Trophoblast cell (in vitro differentiated cells and primary cell): ENCODE results near the gene TOR2A.

ENCODE experiments used
- DNase-seq, 2 donors: peaks; one replicate each; pipeline ENCODE4 v3.0.0-alpha.2; 2016
- H2AFZ ChIP-seq: 2 replicates; pipeline ENCODE4 v1.6.1; 2013; ENCODE audit warnings: low read length, moderate library complexity, mild to moderate bottlenecking; ENCODE audit not compliant: insufficient read depth, poor library complexity
- H2AK5ac ChIP-seq: 2 replicates; pipeline ENCODE4 v1.6.1; 2013; ENCODE audit warnings: mild to moderate bottlenecking, low read length
- H2BK120ac ChIP-seq: 2 replicates; pipeline ENCODE4 v1.6.1; 2013; ENCODE audit warnings: low read length, mild to moderate bottlenecking, moderate library complexity; ENCODE audit not compliant: insufficient read depth, poor library complexity
- H2BK12ac ChIP-seq: 2 replicates; pipeline ENCODE4 v1.6.1; 2013; ENCODE audit warnings: mild to moderate bottlenecking, low read length, moderate library complexity
- H2BK5ac ChIP-seq: 2 replicates; pipeline ENCODE4 v1.6.1; 2013; ENCODE audit warnings: low read length, low read depth, moderate library complexity, mild to moderate bottlenecking; ENCODE audit not compliant: poor library complexity
- H3K14ac ChIP-seq: 2 replicates; pipeline ENCODE4 v1.6.1; 2013; ENCODE audit warnings: mild to moderate bottlenecking, low read length
- H3K18ac ChIP-seq: 2 replicates; pipeline ENCODE4 v1.6.1; 2013; ENCODE audit warnings: mild to moderate bottlenecking, low read length
- H3K23ac ChIP-seq: 2 replicates; pipeline ENCODE4 v1.6.1; 2013; ENCODE audit warnings: low read length
- H3K27ac ChIP-seq: 2 replicates; pipeline ENCODE4 v1.5.1; 2013; ENCODE audit warnings: low read depth, mild to moderate bottlenecking, inconsistent platforms, low read length, moderate library complexity
- H3K27me3 ChIP-seq: 2 replicates; pipeline ENCODE4 v1.6.1; 2013; ENCODE audit warnings: inconsistent platforms, mild to moderate bottlenecking, low read length, moderate library complexity; ENCODE audit not compliant: insufficient read depth
- H3K36me3 ChIP-seq, 2 experiments: 1 replicate in 1 of 2; 2 replicates in 1 of 2; pipeline ENCODE4 v1.6.1; 2013; ENCODE audit warnings: low read length in 2 of 2, mild to moderate bottlenecking in 2 of 2, moderate library complexity in 1 of 2; ENCODE audit not compliant: insufficient read depth in 2 of 2, control insufficient read depth in 1 of 2
- H3K4ac ChIP-seq: 2 replicates; pipeline ENCODE4 v1.6.1; 2013; ENCODE audit warnings: low read depth, mild to moderate bottlenecking, low read length, moderate library complexity
- H3K4me1 ChIP-seq, 2 experiments: 1 replicate in 1 of 2; 2 replicates in 1 of 2; pipeline ENCODE4 v1.6.1; 2013; ENCODE audit warnings: low read length in 2 of 2, mild to moderate bottlenecking in 2 of 2, moderate library complexity in 1 of 2; ENCODE audit not compliant: insufficient read depth in 2 of 2, control insufficient read depth in 1 of 2
- H3K4me2 ChIP-seq: 2 replicates; pipeline ENCODE4 v1.6.1; 2013; ENCODE audit warnings: inconsistent platforms, mild to moderate bottlenecking, low read length, moderate library complexity
- H3K4me3 ChIP-seq: 2 replicates; pipeline ENCODE4 v1.5.1; 2013; ENCODE audit warnings: mild to moderate bottlenecking, low read depth, low read length, inconsistent platforms
- H3K79me1 ChIP-seq: one replicate; pipeline ENCODE4 v1.6.1; 2013; ENCODE audit warnings: low read length
- H3K79me2 ChIP-seq: 2 replicates; pipeline ENCODE4 v1.6.1; 2013; ENCODE audit warnings: low read length, mild to moderate bottlenecking; ENCODE audit not compliant: control insufficient read depth, insufficient read depth, poor library complexity
- H3K9ac ChIP-seq: 2 replicates; pipeline ENCODE4 v1.6.1; 2013; ENCODE audit warnings: mild to moderate bottlenecking, low read length
- H3K9me3 ChIP-seq: 2 replicates; pipeline ENCODE4 v1.6.1; 2013; ENCODE audit warnings: low read depth, mild to moderate bottlenecking, control low read depth, inconsistent platforms, low read length; ENCODE audit not compliant: insufficient read depth
- H4K12ac ChIP-seq: 2 replicates; pipeline ENCODE4 v1.6.1; 2013; ENCODE audit warnings: low read depth, mild to moderate bottlenecking, low read length, moderate library complexity
- H4K8ac ChIP-seq: 2 replicates; pipeline ENCODE4 v1.6.1; 2013; ENCODE audit warnings: low read depth, mild to moderate bottlenecking, low read length, moderate library complexity
- H4K91ac ChIP-seq: one replicate; pipeline ENCODE4 v1.6.1; 2013; ENCODE audit warnings: low read depth, mild to moderate bottlenecking, low read length, moderate library complexity
- WGBS: extraction: QIAGEN DNeasy Blood & Tissue Kit; methylation state at CpG from one replicate; pipeline ENCODE4 v1.1.7; 2013; ENCODE audit warnings: missing lambda C conversion rate; ENCODE audit not compliant: insufficient read length, insufficient coverage; ENCODE audit errors: extremely low coverage; 5-methylcytosine and 5-hydroxymethylcytosine counted together

TOR2A gene

DNA sequence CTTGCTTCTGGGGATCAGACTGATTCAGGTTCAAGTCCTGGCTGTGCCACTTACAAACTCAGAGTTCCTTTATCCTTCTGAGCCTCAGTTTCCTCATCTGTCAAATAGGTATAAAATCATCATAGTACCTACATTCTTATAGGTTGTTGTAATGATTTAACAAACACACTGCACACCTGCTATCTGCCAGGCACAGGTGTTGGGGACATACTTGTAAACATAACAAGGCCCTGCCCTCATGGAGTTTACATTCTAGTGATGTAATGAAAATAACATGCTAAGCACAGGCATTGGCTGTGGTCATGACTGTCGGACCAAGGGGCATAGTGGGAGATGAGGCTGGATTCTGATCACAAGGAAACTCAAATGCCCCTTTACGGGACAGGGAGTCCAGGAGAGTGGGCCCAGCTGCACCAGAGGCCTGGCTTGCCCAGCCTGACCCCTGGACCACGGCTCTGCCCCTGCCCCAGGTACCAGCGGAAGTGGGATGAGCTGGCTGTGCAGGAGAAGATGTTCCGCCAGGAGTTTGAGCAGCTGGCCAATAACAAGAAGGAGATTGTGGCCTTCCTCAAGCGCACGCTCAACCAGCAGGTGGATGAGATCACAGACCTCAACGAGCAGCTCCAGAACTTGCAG, 26.0 kb downstream of the TOR2A start:
- WGBS, result no CpG with 5 or more reads among the region's 8 CpGs

DNA sequence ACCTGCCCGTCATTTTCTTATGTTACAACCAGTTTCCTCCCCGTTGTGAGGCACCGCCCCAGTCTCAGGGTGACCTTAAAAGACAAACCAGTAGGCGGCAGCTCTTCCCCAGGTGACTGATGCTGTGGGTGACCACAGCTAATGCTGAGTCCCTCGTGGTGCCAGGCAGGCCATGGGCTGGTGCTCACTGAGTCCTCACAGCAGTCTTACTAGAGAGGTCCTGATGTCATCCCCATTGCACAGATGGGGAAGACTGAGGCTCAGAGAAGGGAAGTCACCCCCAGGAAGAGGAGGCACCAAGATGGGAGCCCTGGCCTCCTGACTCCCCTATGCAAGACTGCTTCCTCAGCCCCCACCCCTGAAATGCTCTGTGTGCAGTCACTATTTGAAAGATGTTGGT, 27.3 kb downstream of the TOR2A start:
- H2BK5ac ChIP-seq, result no peak overlapping the region
- H4K8ac ChIP-seq, result no peak overlapping the region
- no peak overlapping the region for H3K4me2 ChIP-seq
- no CpG with 5 or more reads among the region's 5 CpGs for WGBS
- peaks cover 0 to 4% of the 10 kb centered on the region in 2 experiments for H3K4me1 ChIP-seq
- H3K4ac ChIP-seq, result no peak overlapping the region
- no peak overlapping the region for H3K27ac ChIP-seq
- no peak overlapping the region for H3K14ac ChIP-seq
- H3K18ac ChIP-seq, result no peak overlapping the region
- H3K9me3 ChIP-seq, result no peaks in the 10 kb centered on the region
- no peak overlapping the region for H4K91ac ChIP-seq
- no peak overlapping the region for H3K23ac ChIP-seq
- no peak overlapping the region for H3K4me3 ChIP-seq
- no peak overlapping the region for H2AFZ ChIP-seq
- no peaks in the 10 kb centered on the region for H3K36me3 ChIP-seq
- no peak overlapping the region for H3K9ac ChIP-seq
- DNase-seq, result peak in 1 of 2 donors; percentile 33
- H3K27me3 ChIP-seq, result no peaks in the 10 kb centered on the region
- no peaks in the 10 kb centered on the region for H3K79me1 ChIP-seq
- no peak overlapping the region for H2BK120ac ChIP-seq
- H4K12ac ChIP-seq, result no peak overlapping the region
- H2AK5ac ChIP-seq, result no peak overlapping the region
- H3K79me2 ChIP-seq, result no peaks in the 10 kb centered on the region
- no peak overlapping the region for H2BK12ac ChIP-seq

More for the DNA sequence above, 26.0 kb downstream of the TOR2A start:
- no peak for DNase-seq
- H3K23ac ChIP-seq, result no peak overlapping the region
- no peak overlapping the region for H2AK5ac ChIP-seq
- no peaks in the 10 kb centered on the region for H3K79me1 ChIP-seq
- no peak overlapping the region for H3K14ac ChIP-seq
- H4K8ac ChIP-seq, result no peak overlapping the region
- no peak overlapping the region for H3K9ac ChIP-seq
- no peak overlapping the region for H4K91ac ChIP-seq
- H2AFZ ChIP-seq, result no peak overlapping the region
- H3K4me2 ChIP-seq, result no peak overlapping the region
- H2BK120ac ChIP-seq, result no peak overlapping the region
- H3K27me3 ChIP-seq, result no peaks in the 10 kb centered on the region
- H3K27ac ChIP-seq, result no peak overlapping the region
- no peak overlapping the region for H2BK5ac ChIP-seq
- peaks cover 0 to 4% of the 10 kb centered on the region in 2 experiments for H3K4me1 ChIP-seq
- no peak overlapping the region for H2BK12ac ChIP-seq
- no peak overlapping the region for H3K18ac ChIP-seq
- no peaks in the 10 kb centered on the region for H3K36me3 ChIP-seq
- no peak overlapping the region for H3K4me3 ChIP-seq
- no peaks in the 10 kb centered on the region for H3K79me2 ChIP-seq
- no peak overlapping the region for H4K12ac ChIP-seq
- H3K9me3 ChIP-seq, result no peaks in the 10 kb centered on the region
- H3K4ac ChIP-seq, result no peak overlapping the region

DNA sequence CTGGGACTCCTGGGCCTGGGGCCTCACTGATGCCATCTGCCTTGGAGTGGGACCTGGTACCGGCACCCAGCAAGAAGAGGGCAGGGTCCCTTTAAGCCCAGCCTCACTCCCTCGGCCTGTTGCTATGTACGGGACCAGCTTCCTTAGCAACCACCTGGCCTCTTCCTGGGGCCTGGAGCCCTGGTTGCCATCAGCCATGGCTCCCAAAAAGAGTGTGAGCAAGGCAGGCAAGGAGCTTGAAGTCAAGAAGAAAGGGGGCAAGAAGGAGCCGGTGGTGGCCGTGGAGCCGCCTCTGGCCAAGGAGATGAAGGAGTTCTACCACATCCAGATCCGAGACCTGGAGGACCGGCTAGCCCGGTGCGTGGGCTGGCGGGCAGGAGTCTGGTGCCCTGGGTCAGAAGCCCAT, 28.3 kb downstream of the TOR2A start, which contains the start of gene CFAP157:
CFAP157 (plus strand) TSS at position 153 of the 406 bp plus-strand sequence; CDS start at position 197, 44 bp downstream.
- Histone ChIP-seq H3K27ac (no peak within 1 kb of the TSS), H3K4me1 (peaks cover 0 to 4% of the 10 kb centered on the region in 2 experiments), H3K4me2 (no peak within 1 kb of the TSS), H3K9me3 (no peaks in the 10 kb centered on the region), H2AFZ (no peak within 1 kb of the TSS), H4K8ac (peak within 1 kb of the TSS; percentile 59), H2BK5ac (no peak within 1 kb of the TSS), H4K91ac (no peak within 1 kb of the TSS), H2AK5ac (no peak within 1 kb of the TSS), H3K79me1 (no peaks in the 10 kb centered on the region), H3K36me3 (no peaks in the 10 kb centered on the region), H3K23ac (no peak within 1 kb of the TSS), H2BK12ac (no peak within 1 kb of the TSS), H4K12ac (no peak within 1 kb of the TSS), H3K14ac (no peak within 1 kb of the TSS), H3K79me2 (no peaks in the 10 kb centered on the region), H3K18ac (no peak within 1 kb of the TSS), H3K4ac (no peak within 1 kb of the TSS), H3K4me3 (no peak within 1 kb of the TSS), H3K27me3 (no peaks in the 10 kb centered on the region), H2BK120ac (no peak within 1 kb of the TSS), H3K9ac (no peak within 1 kb of the TSS)
- no peak for DNase-seq
- WGBS, result no CpG with 5 or more reads among the region's 11 CpGs

DNA sequence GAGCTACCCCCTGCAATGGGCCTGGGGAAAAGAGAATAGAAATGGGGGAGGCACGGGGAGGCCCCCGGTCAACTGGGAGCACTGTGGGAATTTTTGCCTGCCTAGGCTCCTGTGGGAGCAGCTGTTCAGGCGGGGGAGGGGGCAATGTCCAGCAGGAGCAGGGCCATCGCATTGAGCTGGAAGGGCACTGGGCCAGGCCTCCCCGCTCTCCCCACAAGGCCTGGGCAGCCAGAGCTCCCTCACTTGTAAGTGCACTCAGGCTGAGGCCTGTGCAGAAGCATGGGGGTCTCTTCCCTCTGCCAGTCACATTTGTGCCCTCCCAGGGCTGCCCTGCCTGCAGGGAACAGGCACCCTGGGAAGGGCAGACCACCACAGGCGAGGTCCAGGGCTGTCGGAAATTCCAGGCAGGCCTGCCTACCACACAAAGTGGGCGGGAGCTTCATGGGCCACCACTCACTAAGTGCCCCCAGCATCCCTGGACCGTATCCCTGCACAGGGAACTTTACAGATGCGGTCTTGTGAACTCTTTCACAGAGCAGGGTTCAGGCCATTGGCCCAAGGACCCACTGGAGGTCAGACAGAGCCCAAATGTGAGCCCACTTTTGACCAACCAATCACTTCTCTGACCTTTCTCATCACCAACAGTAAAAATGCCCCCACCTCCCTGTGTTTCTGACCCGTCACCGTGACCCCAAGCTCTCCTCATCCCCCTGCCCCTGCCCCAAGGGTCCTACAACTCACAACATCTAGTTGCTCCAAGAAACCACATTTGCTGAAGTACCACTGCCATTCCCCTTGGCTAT, 29.3 kb downstream of the TOR2A start:
- Histone ChIP-seq H3K4me2 (no peak overlapping the region), H3K27ac (no peak overlapping the region), H2AK5ac (no peak overlapping the region), H3K79me2 (no peaks in the 10 kb centered on the region), H2BK5ac (no peak overlapping the region), H3K9ac (no peak overlapping the region), H4K91ac (no peak overlapping the region), H4K12ac (no peak overlapping the region), H4K8ac (no peak overlapping the region), H3K18ac (no peak overlapping the region), H3K27me3 (no peaks in the 10 kb centered on the region), H2BK12ac (no peak overlapping the region), H3K23ac (no peak overlapping the region), H2AFZ (no peak overlapping the region), H2BK120ac (no peak overlapping the region), H3K9me3 (no peaks in the 10 kb centered on the region), H3K14ac (no peak overlapping the region), H3K4me3 (no peak overlapping the region), H3K4ac (no peak overlapping the region), H3K79me1 (no peaks in the 10 kb centered on the region), H3K36me3 (no peaks in the 10 kb centered on the region), H3K4me1 (peaks cover 0 to 4% of the 10 kb centered on the region in 2 experiments)
- no peak for DNase-seq
- no CpG with 5 or more reads among the region's 12 CpGs for WGBS
